VCaP (cell line): ENCODE measurements around the gene MAN1B1.

Source experiments
- H3K27ac ChIP-seq: fragments of 450-650 bp; 2 replicates; pipeline ENCODE4 v1.5.1; 2017
- CTCF ChIP-seq: fragments of 450-650 bp; conservative IDR thresholded peaks from 2 replicates; pipeline ENCODE4 v1.5.1; 2017; ENCODE audit warnings: mild to moderate bottlenecking, moderate library complexity

The MAN1B1 gene

GRCh38 chr9:137086531-137087408 is at the start of gene MAN1B1:
Gene MAN1B1 (plus strand): TSS chr9:137086985. CDS start chr9:137087000, 15 bp downstream.
- H3K27ac ChIP-seq = peak within 1 kb of the TSS; percentile 100
- no peak for TF ChIP-seq CTCF

GRCh38 chr9:137037035-137037434 is 49.8 kb upstream of the MAN1B1 start:
- no peak for TF ChIP-seq CTCF
- peak overlapping the region; percentile 91 for H3K27ac ChIP-seq

- TF ChIP-seq CTCF = no peak
Measured at GRCh38 chr9:137037483-137037882, 49.3 kb upstream of the MAN1B1 start.

GRCh38 chr9:137038916-137039315 is 47.9 kb upstream of the MAN1B1 start:
- TF ChIP-seq CTCF = no peak

More at GRCh38 chr9:137037483-137037882, 49.3 kb upstream of the MAN1B1 start:
- H3K27ac ChIP-seq = peak overlapping the region; percentile 91; the same call in 1 of the 2 replicates

GRCh38 chr9:137039611-137040366 is 47.0 kb upstream of the MAN1B1 start:
- TF ChIP-seq CTCF = no peak
- no peak overlapping the region for H3K27ac ChIP-seq

More at GRCh38 chr9:137038916-137039315, 47.9 kb upstream of the MAN1B1 start:
- H3K27ac ChIP-seq = no peak overlapping the region

- H3K27ac ChIP-seq = peak overlapping the region; percentile 11; the same call in 1 of the 2 replicates
Measured at GRCh38 chr9:137040568-137040967, 46.2 kb upstream of the MAN1B1 start.

More at GRCh38 chr9:137040568-137040967, 46.2 kb upstream of the MAN1B1 start:
- no peak for TF ChIP-seq CTCF
